ENCODE data around the gene TEAD1. TPM values are rescaled to one million over a fixed set of nuclear protein-coding genes. Genes with fewer than 3 reads are reported as not detected.

TEAD1 gene
- total RNA-seq, 1 donor = 176 TPM

DNA sequence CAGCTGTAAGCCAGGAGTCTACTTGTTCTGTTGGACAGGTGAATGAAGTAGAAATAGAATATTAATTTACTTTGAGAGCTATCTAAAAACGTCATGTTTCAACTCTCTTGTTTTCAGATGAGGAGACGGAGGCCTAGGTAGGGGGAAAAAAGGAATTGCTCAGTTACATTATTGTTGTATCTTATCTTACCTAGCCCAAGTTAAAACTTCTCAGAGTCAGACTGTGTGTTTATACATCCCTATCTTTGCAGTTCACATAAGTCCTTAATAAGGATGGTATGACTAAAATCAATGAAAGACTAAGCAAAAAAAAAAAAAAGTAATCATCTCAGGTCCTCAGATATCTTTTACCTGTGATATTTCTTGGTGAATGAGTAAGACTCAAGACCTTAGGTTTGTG, 62.8 kb downstream of the TEAD1 start:
- no peak overlapping the region for H3K4me2 ChIP-seq (ENCODE audit: insufficient read depth, low read length)
- no peaks in the 10 kb centered on the region for H3K27me3 ChIP-seq (ENCODE audit: insufficient read depth, low read length)
- DNase-seq (ENCODE audit: insufficient read length, low spot score, missing footprints) = no peak
- no peak overlapping the region for H2AFZ ChIP-seq (ENCODE audit: low read length)
- H3K9me3 ChIP-seq (ENCODE audit: low read depth, low read length) = no peaks in the 10 kb centered on the region
- no peak overlapping the region for H3K4me3 ChIP-seq (ENCODE audit: insufficient read depth, low read length)
- peaks cover 98% of the 10 kb centered on the region for H3K79me2 ChIP-seq (ENCODE audit: insufficient read depth, low read length)
- peaks cover 5% of the 10 kb centered on the region for H3K4me1 ChIP-seq (ENCODE audit: insufficient read depth, low read length)
- H4K20me1 ChIP-seq (ENCODE audit: insufficient read depth, low read length) = peaks cover 91% of the 10 kb centered on the region
- H3K27ac ChIP-seq (ENCODE audit: low read depth, low read length) = no peak overlapping the region
- no peak for TF ChIP-seq CTCF (IDR thresholded peaks at IDR 0.05; ENCODE audit: extremely low read depth, low read depth, low read length)
- H3K36me3 ChIP-seq (ENCODE audit: insufficient read depth, low read length) = no peaks in the 10 kb centered on the region

DNA sequence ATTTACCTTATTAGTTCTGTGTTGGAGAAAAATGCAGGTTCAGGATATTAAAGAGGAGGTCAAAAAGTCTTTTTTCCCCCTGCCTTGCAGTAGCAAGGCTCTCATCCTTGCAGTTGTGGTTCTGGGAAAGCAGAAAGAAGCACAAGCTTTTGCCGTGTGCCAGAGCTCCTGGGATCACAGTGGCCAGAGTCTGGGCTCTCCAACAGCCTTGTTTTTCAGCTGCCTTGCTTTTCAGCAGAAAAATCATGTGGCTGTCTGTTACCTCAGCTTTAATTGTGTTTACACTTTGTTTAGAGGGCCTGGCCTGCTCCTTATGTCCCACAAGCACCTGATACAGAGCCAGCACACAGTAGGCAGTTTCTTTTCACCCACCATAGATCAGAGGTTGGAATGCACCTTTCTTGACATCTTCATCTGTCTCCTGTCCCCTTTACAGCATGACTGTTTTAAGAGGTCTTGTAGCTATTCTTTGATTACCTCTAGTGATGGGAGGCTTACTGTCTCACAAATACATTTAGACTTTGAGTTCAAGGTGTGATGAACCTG, 67.5 kb downstream of the TEAD1 start:
- DNase-seq (ENCODE audit: insufficient read length, low spot score, missing footprints) = no peak
- Histone ChIP-seq H3K27me3 (ENCODE audit: insufficient read depth, low read length) (no peaks in the 10 kb centered on the region), H3K79me2 (ENCODE audit: insufficient read depth, low read length) (peaks cover 99% of the 10 kb centered on the region), H2AFZ (ENCODE audit: low read length) (no peak overlapping the region), H3K9me3 (ENCODE audit: low read depth, low read length) (no peaks in the 10 kb centered on the region), H3K27ac (ENCODE audit: low read depth, low read length) (no peak overlapping the region), H3K4me1 (ENCODE audit: insufficient read depth, low read length) (peaks cover 11% of the 10 kb centered on the region), H3K4me3 (ENCODE audit: insufficient read depth, low read length) (no peak overlapping the region), H4K20me1 (ENCODE audit: insufficient read depth, low read length) (peaks cover 83% of the 10 kb centered on the region), H3K36me3 (ENCODE audit: insufficient read depth, low read length) (no peaks in the 10 kb centered on the region), H3K4me2 (ENCODE audit: insufficient read depth, low read length) (no peak overlapping the region)
- no peak for TF ChIP-seq CTCF (IDR thresholded peaks at IDR 0.05; ENCODE audit: extremely low read depth, low read depth, low read length)

GRCh38 chr11:12743834-12744449, 69.7 kb downstream of the TEAD1 start:
- Histone ChIP-seq H3K27ac (ENCODE audit: low read depth, low read length) (no peak overlapping the region), H3K4me2 (ENCODE audit: insufficient read depth, low read length) (no peak overlapping the region), H3K27me3 (ENCODE audit: insufficient read depth, low read length) (no peaks in the 10 kb centered on the region), H4K20me1 (ENCODE audit: insufficient read depth, low read length) (peaks cover 82% of the 10 kb centered on the region), H3K9me3 (ENCODE audit: low read depth, low read length) (no peaks in the 10 kb centered on the region), H3K4me1 (ENCODE audit: insufficient read depth, low read length) (peaks cover 24% of the 10 kb centered on the region), H2AFZ (ENCODE audit: low read length) (no peak overlapping the region), H3K4me3 (ENCODE audit: insufficient read depth, low read length) (no peak overlapping the region), H3K36me3 (ENCODE audit: insufficient read depth, low read length) (no peaks in the 10 kb centered on the region), H3K79me2 (ENCODE audit: insufficient read depth, low read length) (peaks cover 98% of the 10 kb centered on the region)
- no peak for DNase-seq (ENCODE audit: insufficient read length, low spot score, missing footprints)
- no peak for TF ChIP-seq CTCF (IDR thresholded peaks at IDR 0.05; ENCODE audit: extremely low read depth, low read depth, low read length)

DNA sequence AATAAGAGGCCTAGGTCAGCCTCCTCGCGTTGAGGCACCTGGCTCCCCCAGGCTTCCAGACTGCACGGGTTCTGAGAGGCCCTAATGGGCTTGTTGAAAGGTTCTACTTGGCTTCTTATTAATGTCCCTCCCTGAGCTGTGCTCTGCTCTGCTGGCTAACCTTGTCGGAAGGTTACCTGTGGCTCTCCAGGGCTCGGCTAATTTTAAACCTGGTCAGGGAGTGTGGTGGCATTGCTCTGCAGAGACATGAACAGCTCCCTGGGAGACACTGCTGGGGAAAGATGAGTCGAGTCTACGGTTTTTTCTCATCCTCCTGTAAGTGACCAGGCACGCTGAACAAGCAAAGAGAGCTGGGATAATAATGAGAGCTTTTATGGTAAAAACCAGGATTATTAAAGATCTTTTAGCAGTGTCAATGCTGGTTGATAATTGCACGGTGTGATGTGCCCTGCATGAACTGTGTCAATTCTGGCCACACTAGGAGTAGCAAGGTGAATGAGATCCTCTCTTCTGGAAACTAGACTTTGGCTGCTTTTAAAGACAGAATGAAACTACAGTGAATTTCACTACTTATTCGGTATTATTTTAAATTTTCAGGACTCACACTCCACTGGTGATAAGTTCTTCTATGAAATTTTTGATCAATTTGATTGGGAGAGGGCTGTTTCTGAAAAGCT, 70.7 kb downstream of the TEAD1 start:
- Histone ChIP-seq H3K4me1 (ENCODE audit: insufficient read depth, low read length) (peaks cover 24% of the 10 kb centered on the region), H3K79me2 (ENCODE audit: insufficient read depth, low read length) (peaks cover 98% of the 10 kb centered on the region), H2AFZ (ENCODE audit: low read length) (no peak overlapping the region), H3K36me3 (ENCODE audit: insufficient read depth, low read length) (no peaks in the 10 kb centered on the region), H3K9me3 (ENCODE audit: low read depth, low read length) (no peaks in the 10 kb centered on the region), H3K4me2 (ENCODE audit: insufficient read depth, low read length) (no peak overlapping the region), H4K20me1 (ENCODE audit: insufficient read depth, low read length) (peaks cover 82% of the 10 kb centered on the region), H3K4me3 (ENCODE audit: insufficient read depth, low read length) (no peak overlapping the region), H3K27me3 (ENCODE audit: insufficient read depth, low read length) (no peaks in the 10 kb centered on the region), H3K27ac (ENCODE audit: low read depth, low read length) (no peak overlapping the region)
- no peak for DNase-seq (ENCODE audit: insufficient read length, low spot score, missing footprints)
- no peak for TF ChIP-seq CTCF (IDR thresholded peaks at IDR 0.05; ENCODE audit: extremely low read depth, low read depth, low read length)
